Endothelial cell of umbilical vein (primary cell): ENCODE results near the gene TATDN3.

Experiments
- CTCF ChIP-seq, 2 donors: IDR thresholded peaks; 1 replicate in 1 of 2; 2 replicates in 1 of 2; pipeline ENCODE4 v1.5.1; 2011; ENCODE audit warnings: low read length in 2 of 2, mild to moderate bottlenecking in 2 of 2, moderate library complexity in 2 of 2, control low read depth in 1 of 2, inconsistent platforms in 1 of 2, low read depth in 1 of 2; ENCODE audit not compliant: insufficient read depth in 1 of 2; ENCODE audit errors: extremely low read depth in 1 of 2
- EZH2 ChIP-seq: IDR thresholded peaks from 2 replicates; pipeline ENCODE4 v1.6.1; 2012; ENCODE audit warnings: borderline replicate concordance, low read depth, mild to moderate bottlenecking, moderate library complexity, low read length, inconsistent platforms; ENCODE audit not compliant: severe bottlenecking
- FOS ChIP-seq: IDR thresholded peaks from 2 replicates; pipeline ENCODE4 v1.6.1; 2011; ENCODE audit warnings: mild to moderate bottlenecking, low read length, moderate library complexity, borderline replicate concordance; ENCODE audit not compliant: insufficient read depth
- GATA2 ChIP-seq: IDR thresholded peaks from 2 replicates; pipeline ENCODE4 v1.7.0; 2011; ENCODE audit warnings: low read depth, mild to moderate bottlenecking, moderate library complexity, mixed read lengths, low read length; ENCODE audit not compliant: insufficient read length, insufficient read depth
- JUN ChIP-seq: IDR thresholded peaks from 2 replicates; pipeline ENCODE4 v1.6.1; 2011; ENCODE audit warnings: borderline replicate concordance, low read depth; ENCODE audit not compliant: insufficient read length, insufficient read depth
- MAX ChIP-seq: IDR thresholded peaks from 2 replicates; pipeline ENCODE4 v1.6.1; 2011; ENCODE audit not compliant: insufficient read depth, insufficient read length
- MYC ChIP-seq: IDR thresholded peaks from one replicate; pipeline ENCODE4 v1.6.1; 2011; ENCODE audit warnings: mild to moderate bottlenecking, low read depth, low read length
- POLR2A ChIP-seq: IDR thresholded peaks from 2 replicates; pipeline ENCODE4 v1.6.1; 2012; ENCODE audit warnings: low read depth, mild to moderate bottlenecking, control low read depth, low read length

GRCh38 chr1:212814537-212815334, 23.0 kb downstream of the TATDN3 start:
- TF ChIP-seq CTCF (IDR thresholded peaks at IDR 0.05; ENCODE audit: extremely low read depth in 1 of 2, insufficient read depth in 1 of 2, low read depth in 1 of 2, low read length in 2 of 2) (no peak), POLR2A (no peak), MAX (no peak), EZH2 (no peak), MYC (no peak), JUN (no peak), FOS (no peak), GATA2 (no peak)
